ENCODE data around the gene AHCYL2.
"Not testable (repeated sequence)": the region's sequence is repeated elsewhere in the genome, so short reads cannot be mapped to it uniquely, and the experiment has no call there.

AHCYL2 gene

GRCh38 chr7:129252128-129252527 lies 27.3 kb downstream of the AHCYL2 start:
- TF ChIP-seq GABPA (IDR thresholded peaks at IDR 0.05; ENCODE audit: low read depth): no peak
- TF ChIP-seq SPI1 (IDR thresholded peaks at IDR 0.05; ENCODE audit: borderline replicate concordance, low read depth): no peak
- no peak for TF ChIP-seq REST (IDR thresholded peaks at IDR 0.05; ENCODE audit: insufficient replicate concordance, low read depth)
- no peak for TF ChIP-seq CTCF (IDR thresholded peaks at IDR 0.05; ENCODE audit: insufficient read depth, low read length)
- no peak for TF ChIP-seq POLR2AphosphoS5 (IDR thresholded peaks at IDR 0.05; ENCODE audit: low read depth)
- Histone ChIP-seq H3K27ac (replicated peaks) (no peak overlapping the region), H3K4me3 (replicated peaks; ENCODE audit: insufficient read depth, low read length) (no peak overlapping the region), H3K27me3 (ENCODE audit: insufficient read depth, poor library complexity, severe bottlenecking) (no peaks in the 10 kb centered on the region)
- DNase-seq (ENCODE audit: low read depth in 1 of 2, low spot score in 1 of 2): no peak

- not testable (repeated sequence) for DNase-seq (ENCODE audit: low read depth in 1 of 2, low spot score in 1 of 2); H3K27ac ChIP-seq (replicated peaks); H3K27me3 ChIP-seq (ENCODE audit: insufficient read depth, poor library complexity, severe bottlenecking); H3K4me3 ChIP-seq (replicated peaks; ENCODE audit: insufficient read depth, low read length)
These were observed 27.8 kb downstream of the AHCYL2 start for GRCh38 chr7:129252603-129253002.

- no peaks in the 10 kb centered on the region for H3K27me3 ChIP-seq (ENCODE audit: insufficient read depth, poor library complexity, severe bottlenecking)
- no peak for TF ChIP-seq POLR2AphosphoS5 (IDR thresholded peaks at IDR 0.05; ENCODE audit: low read depth)
- no peak for TF ChIP-seq REST (IDR thresholded peaks at IDR 0.05; ENCODE audit: insufficient replicate concordance, low read depth)
- TF ChIP-seq GABPA (IDR thresholded peaks at IDR 0.05; ENCODE audit: low read depth): no peak
- TF ChIP-seq CTCF (IDR thresholded peaks at IDR 0.05; ENCODE audit: insufficient read depth, low read length): no peak
- no peak for TF ChIP-seq SPI1 (IDR thresholded peaks at IDR 0.05; ENCODE audit: borderline replicate concordance, low read depth)
- H3K4me3 ChIP-seq (replicated peaks; ENCODE audit: insufficient read depth, low read length): no peak overlapping the region
- no peak overlapping the region for H3K27ac ChIP-seq (replicated peaks)
- DNase-seq (ENCODE audit: low read depth in 1 of 2, low spot score in 1 of 2): no peak
These were observed 31.0 kb downstream of the AHCYL2 start for GRCh38 chr7:129255800-129256199.

- Histone ChIP-seq H3K4me3 (replicated peaks; ENCODE audit: insufficient read depth, low read length) (no peak overlapping the region), H3K27me3 (ENCODE audit: insufficient read depth, poor library complexity, severe bottlenecking) (no peaks in the 10 kb centered on the region), H3K27ac (replicated peaks) (no peak overlapping the region)
- DNase-seq (ENCODE audit: low read depth in 1 of 2, low spot score in 1 of 2): no peak
- TF ChIP-seq CTCF (IDR thresholded peaks at IDR 0.05; ENCODE audit: insufficient read depth, low read length): no peak
- TF ChIP-seq POLR2AphosphoS5 (IDR thresholded peaks at IDR 0.05; ENCODE audit: low read depth): no peak
- TF ChIP-seq GABPA (IDR thresholded peaks at IDR 0.05; ENCODE audit: low read depth): no peak
- TF ChIP-seq SPI1 (IDR thresholded peaks at IDR 0.05; ENCODE audit: borderline replicate concordance, low read depth): no peak
- no peak for TF ChIP-seq REST (IDR thresholded peaks at IDR 0.05; ENCODE audit: insufficient replicate concordance, low read depth)
These were observed 31.4 kb downstream of the AHCYL2 start for GRCh38 chr7:129256221-129256620.
